AG04450 (cell line): Measurements from ENCODE around the gene SMC4. TPM values are rescaled to one million over a fixed set of nuclear protein-coding genes. Genes with fewer than 3 reads are reported as not detected.

Source experiments
- CTCF ChIA-PET: fragments of 300-600, 350-600 bp; formaldehyde crosslinking; extraction: SDS; loops from one replicate; lab custom pipeline; 2022; ENCODE audit warnings: antibody characterized with exemption, inconsistent platforms; lab: Charles Lee
- POLR2A ChIA-PET: fragments of 350-600 bp; formaldehyde crosslinking; extraction: SDS; loops from one replicate; lab custom pipeline; 2021; ENCODE audit warnings: antibody characterized with exemption, inconsistent platforms; lab: Yijun Ruan, JAX
- DNase-seq: peaks from one replicate; pipeline ENCODE4 v3.0.0-alpha.2; 2011; ENCODE audit warnings: low read depth, low spot score
- H3K27ac ChIP-seq: one replicate; pipeline ENCODE4 v1.5.1; 2012; ENCODE audit warnings: low read depth, low read length, control low read depth
- H3K27me3 ChIP-seq: one replicate; pipeline ENCODE4 v1.6.0; 2012; ENCODE audit warnings: low read length; ENCODE audit not compliant: control insufficient read depth, insufficient read depth
- H3K4me3 ChIP-seq: 2 replicates; pipeline ENCODE4 v1.5.1; 2011; ENCODE audit warnings: mild to moderate bottlenecking, low read depth, low read length, control low read depth
- H3K9me3 ChIP-seq: 2 replicates; pipeline ENCODE4 v1.5.1; 2012; ENCODE audit warnings: low read length; ENCODE audit not compliant: control insufficient read depth, insufficient read depth
- CTCF ChIP-seq: IDR thresholded peaks from 2 replicates; pipeline ENCODE4 v1.5.1; 2011; ENCODE audit warnings: low read depth, low read length, control low read depth, inconsistent platforms
- polyA plus RNA-seq: library from polyadenylated mRNA; depleted of rRNA; stranded (reverse); fragments of >200 nt; gene quantifications from 2 replicates; pipeline ENCODE4 v1.2.3, GENCODE V29; 2011; rRNA removed
- small RNA-seq: library from RNA; depleted of rRNA; stranded (forward); fragments of <200 nt; gene quantifications from one replicate; pipeline ENCODE3, GENCODE V24; 2012; ENCODE audit warnings: low read depth; ENCODE audit not compliant: insufficient read length

Gene SMC4
- polyA plus RNA-seq, 1 experiment: 42.0 TPM

DNA sequence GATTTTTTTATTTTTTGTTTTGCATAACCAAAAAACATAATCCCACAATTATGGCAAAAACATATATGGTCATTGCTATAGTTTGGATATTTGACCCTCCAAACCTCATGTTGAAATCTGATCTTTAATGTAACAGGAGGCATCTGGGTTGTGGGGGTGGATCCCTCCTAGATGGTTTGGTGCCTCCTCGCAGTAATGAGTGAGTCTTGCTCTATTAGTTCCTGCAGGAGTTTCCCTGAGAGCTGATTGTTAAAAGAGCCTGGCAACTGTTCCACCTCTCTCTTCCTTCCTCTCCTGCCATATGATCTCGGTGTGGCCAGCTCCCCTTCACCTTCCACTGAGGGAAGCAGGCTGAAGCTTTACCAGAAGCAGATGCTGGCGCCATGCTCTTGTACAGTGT lies 83.3 kb downstream of the SMC4 start:
- no peak for DNase-seq
- Histone ChIP-seq H3K27ac (no peak overlapping the region), H3K9me3 (no peaks in the 10 kb centered on the region), H3K27me3 (no peaks in the 10 kb centered on the region), H3K4me3 (no peak overlapping the region)
- ChIA-PET POLR2A (interaction anchor here (0.6 kb wide), 1 partner anchor 64 kb away, joined by 3 read pairs; no protein-coding TSS in a partner anchor), CTCF (no interaction called here)
- TF ChIP-seq CTCF: no peak

Small RNA genes within 50 kb of the gene (small RNA-seq; reads per million reads assigned to genes)
- gene MIR15B (34,519 reads per million, percentile 100 among the genes with 10 or more reads in this experiment), gene MIR16-2 (166 reads per million, percentile 90 among the genes with 10 or more reads in this experiment), gene RNU7-136P (not detected)

Other genes with a start within 250 kb of the SMC4 start
- gene C3orf80, start 174.2 kb upstream of the SMC4 start, polyA plus RNA-seq: not detected in 2 replicates
- 29.2 and 43.5 TPM in 2 replicates for gene IFT80, start 425 bp upstream of the SMC4 start, polyA plus RNA-seq
- 10.9 and 15.3 TPM in 2 replicates for gene TRIM59, start 50.1 kb downstream of the SMC4 start, polyA plus RNA-seq
- gene KPNA4, start 165.9 kb downstream of the SMC4 start, polyA plus RNA-seq: 22.6 and 28.4 TPM in 2 replicates